Skeletal muscle satellite cell (primary cell): ENCODE measurements around the gene ZBTB24. TPM values are rescaled to one million over a fixed set of nuclear protein-coding genes. Genes with fewer than 3 reads are reported as not detected.
"Not testable (repeated sequence)": the region's sequence is repeated elsewhere in the genome, so short reads cannot be mapped to it uniquely, and the experiment has no call there.

Experiments
- H3K27me3 ChIP-seq: 2 replicates; pipeline ENCODE4 v1.7.0; 2013; ENCODE audit warnings: low read length; ENCODE audit not compliant: control insufficient read depth, insufficient read depth
- H3K36me3 ChIP-seq: 2 replicates; pipeline ENCODE4 v1.7.0; 2013; ENCODE audit warnings: mild to moderate bottlenecking, control low read depth, low read length; ENCODE audit not compliant: insufficient read depth
- H3K4me1 ChIP-seq: 2 replicates; pipeline ENCODE4 v1.7.0; 2013; ENCODE audit warnings: low read length; ENCODE audit not compliant: control insufficient read depth, insufficient read depth
- H3K4me2 ChIP-seq: 2 replicates; pipeline ENCODE4 v1.7.0; 2013; ENCODE audit warnings: mild to moderate bottlenecking, low read length
- H3K4me3 ChIP-seq: 2 replicates; pipeline ENCODE4 v1.7.0; 2013; ENCODE audit warnings: low read length
- H3K9ac ChIP-seq: 2 replicates; pipeline ENCODE4 v1.7.0; 2013; ENCODE audit warnings: mild to moderate bottlenecking, low read depth, low read length, moderate library complexity
- H3K9me3 ChIP-seq: replicated peaks from 2 replicates; pipeline ENCODE4 v1.7.0; 2013; ENCODE audit warnings: mild to moderate bottlenecking, control low read depth, low read length
- total RNA-seq: library from RNA; depleted of rRNA; stranded (reverse); fragments of >200 nt; gene quantifications from 2 replicates; pipeline ENCODE4 v1.2.3, GENCODE V29; 2012; rRNA removed

The ZBTB24 gene
- 7.4 TPM in 2 replicates for total RNA-seq

DNA sequence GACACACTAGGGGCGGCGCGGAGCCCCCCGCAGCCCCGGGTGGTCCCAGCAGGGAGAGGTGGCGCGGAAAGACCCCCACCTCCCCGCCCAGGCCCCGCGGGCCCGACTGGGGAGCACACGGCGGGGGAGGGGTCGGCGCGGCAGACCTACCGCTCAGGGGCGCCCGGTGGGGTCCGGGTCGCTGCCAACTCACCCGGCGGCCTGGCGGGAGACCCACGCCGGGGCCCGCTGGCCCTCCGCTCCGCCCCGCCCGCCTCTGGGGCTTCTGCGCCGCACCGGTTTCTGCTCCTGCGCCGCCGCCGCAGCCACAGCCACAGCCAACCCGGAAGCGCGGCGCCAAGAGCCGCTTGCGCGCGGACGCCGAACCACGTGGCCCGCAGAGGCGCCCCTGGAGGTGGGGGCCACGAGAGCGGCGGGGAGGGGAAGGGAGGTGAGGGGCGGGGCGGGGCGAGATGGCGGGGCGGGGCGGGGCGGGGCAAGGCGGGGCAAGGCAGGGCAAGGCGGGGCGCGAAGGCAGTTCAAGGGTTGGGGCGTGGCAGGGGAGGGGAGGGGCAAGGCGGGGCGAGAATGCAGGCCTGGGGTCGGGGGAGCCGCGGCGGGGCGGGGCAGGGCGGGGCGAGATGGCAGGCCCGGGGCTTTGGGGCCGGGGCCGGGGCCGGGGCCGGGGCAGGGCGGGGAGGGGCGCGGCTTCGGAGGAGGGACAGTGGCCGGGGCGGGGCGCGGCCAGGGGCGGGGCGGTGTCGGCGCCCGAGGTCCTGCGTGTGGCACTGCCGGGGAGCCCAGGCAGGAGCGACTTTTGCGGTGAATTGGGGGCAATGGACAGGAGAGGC is at the start of gene ZBTB24:
Gene ZBTB24 (minus strand): TSS at position 315 of the 830 bp plus-strand sequence. CDS start 1,193 bp downstream, outside the sequence.
- Histone ChIP-seq H3K27me3 (no peaks in the 10 kb centered on the region), H3K36me3 (peaks cover 24% of the 10 kb centered on the region), H3K4me1 (peaks cover 25% of the 10 kb centered on the region), H3K9me3 (no peaks in the 10 kb centered on the region), H3K4me3 (peak within 1 kb of the TSS; percentile 87), H3K9ac (peak within 1 kb of the TSS; percentile 92), H3K4me2 (peak within 1 kb of the TSS; percentile 99)

DNA sequence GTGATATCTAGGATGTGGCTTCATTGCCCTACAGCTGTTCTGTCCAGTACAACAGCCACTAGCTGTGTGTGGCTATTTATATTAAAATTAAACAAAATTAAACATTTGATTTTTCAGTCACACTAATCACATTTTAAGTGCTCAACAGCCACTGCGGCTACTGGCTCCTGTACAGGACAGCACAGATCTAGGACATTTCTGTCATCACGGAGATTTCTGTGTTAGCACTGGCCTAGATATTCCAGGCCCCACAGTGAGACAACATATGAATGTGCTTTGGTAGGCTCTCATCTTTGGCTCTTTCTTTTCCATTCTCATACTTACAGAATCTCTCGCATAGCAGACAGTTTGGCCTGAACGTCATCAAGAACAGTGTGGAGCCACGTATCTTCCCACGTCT is 48.4 kb upstream of the ZBTB24 start:
- no peaks in the 10 kb centered on the region for H3K4me1 ChIP-seq
- no peak overlapping the region for H3K9ac ChIP-seq
- no peak overlapping the region for H3K4me2 ChIP-seq
- no peaks in the 10 kb centered on the region for H3K27me3 ChIP-seq
- H3K36me3 ChIP-seq, result no peaks in the 10 kb centered on the region
- no peaks in the 10 kb centered on the region for H3K9me3 ChIP-seq
- H3K4me3 ChIP-seq, result no peak overlapping the region

DNA sequence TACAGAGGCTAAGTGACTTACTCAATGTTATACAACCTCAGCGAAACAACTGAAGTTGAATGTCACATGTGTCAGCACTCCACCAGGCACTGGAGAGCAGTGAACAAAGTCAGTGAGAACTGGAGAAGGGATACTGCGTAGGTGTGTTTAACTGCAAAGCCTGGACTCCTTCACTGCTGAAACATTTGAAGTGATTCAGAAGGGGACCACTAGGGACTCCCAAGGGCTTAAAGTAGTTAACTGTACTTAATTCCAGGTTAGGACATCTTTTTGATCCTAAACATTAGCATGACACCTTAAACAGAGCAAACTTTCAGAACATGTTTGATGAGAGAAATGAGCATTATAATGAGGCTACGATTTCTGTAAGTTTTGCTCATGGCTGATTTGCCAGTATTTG is 45.0 kb upstream of the ZBTB24 start:
- no peak overlapping the region for H3K9ac ChIP-seq
- H3K4me2 ChIP-seq, result no peak overlapping the region
- no peaks in the 10 kb centered on the region for H3K27me3 ChIP-seq
- no peak overlapping the region for H3K4me3 ChIP-seq
- H3K36me3 ChIP-seq, result no peaks in the 10 kb centered on the region
- peaks cover 7% of the 10 kb centered on the region for H3K4me1 ChIP-seq
- H3K9me3 ChIP-seq, result no peaks in the 10 kb centered on the region

DNA sequence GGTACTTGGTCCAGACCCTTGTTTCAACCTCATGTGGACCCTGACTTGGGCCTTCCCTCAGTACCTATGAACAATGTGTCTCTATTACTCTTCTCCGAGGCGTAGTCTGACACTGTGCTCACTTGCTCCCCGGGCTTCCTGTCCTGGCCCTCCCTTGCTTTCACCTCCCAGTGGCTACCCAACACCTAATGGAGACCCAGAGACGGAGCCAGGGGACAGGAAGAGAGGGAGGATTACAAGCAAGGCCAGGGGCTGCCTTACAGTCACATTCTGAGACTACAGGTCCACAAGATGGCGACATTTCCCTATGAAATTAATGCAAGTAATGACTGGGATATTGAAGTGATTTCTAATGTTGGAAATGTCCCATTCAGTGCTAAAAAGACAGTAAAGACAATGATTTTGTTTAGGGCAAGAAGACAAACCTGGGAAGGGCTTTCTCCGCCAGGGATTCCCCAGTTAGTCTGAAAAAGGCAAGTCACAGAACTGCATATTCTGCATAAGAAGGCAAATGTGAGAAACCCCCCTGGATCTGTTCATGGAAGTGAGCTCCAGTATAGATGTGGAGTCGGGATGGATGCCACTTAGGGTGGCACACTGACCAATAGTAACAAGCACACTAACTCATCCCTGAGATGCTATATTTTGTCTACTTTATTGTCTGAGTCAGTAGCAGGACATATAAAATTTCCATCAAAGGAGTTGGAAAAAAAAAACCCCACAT is 44.0 kb upstream of the ZBTB24 start:
- H3K9me3 ChIP-seq, result no peaks in the 10 kb centered on the region
- H3K27me3 ChIP-seq, result no peaks in the 10 kb centered on the region
- peaks cover 7% of the 10 kb centered on the region for H3K4me1 ChIP-seq
- no peak overlapping the region for H3K4me2 ChIP-seq
- H3K36me3 ChIP-seq, result no peaks in the 10 kb centered on the region
- H3K4me3 ChIP-seq, result no peak overlapping the region
- no peak overlapping the region for H3K9ac ChIP-seq

DNA sequence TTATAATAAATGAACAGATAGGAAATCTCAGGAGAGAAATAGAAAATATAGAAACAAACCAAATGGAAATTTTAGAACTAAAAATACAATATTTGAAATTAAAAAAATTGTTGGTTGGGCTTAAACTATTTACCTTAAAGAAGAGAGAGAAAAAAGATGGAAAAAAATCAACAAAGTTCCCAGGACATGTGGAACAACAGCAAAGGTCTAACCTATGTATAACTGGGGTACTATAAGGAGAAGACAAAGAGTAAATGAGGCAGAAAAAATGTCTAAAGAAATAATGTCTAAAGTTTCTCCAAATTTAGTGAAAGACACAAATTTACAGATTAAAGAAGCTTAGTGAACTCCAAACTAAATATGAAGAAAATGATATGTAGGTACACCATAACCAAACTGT is 41.1 kb upstream of the ZBTB24 start:
- no peak overlapping the region for H3K4me2 ChIP-seq
- H3K27me3 ChIP-seq, result no peaks in the 10 kb centered on the region
- no peak overlapping the region for H3K9ac ChIP-seq
- H3K9me3 ChIP-seq, result no peaks in the 10 kb centered on the region
- no peaks in the 10 kb centered on the region for H3K36me3 ChIP-seq
- no peak overlapping the region for H3K4me3 ChIP-seq
- peaks cover 7% of the 10 kb centered on the region for H3K4me1 ChIP-seq

DNA sequence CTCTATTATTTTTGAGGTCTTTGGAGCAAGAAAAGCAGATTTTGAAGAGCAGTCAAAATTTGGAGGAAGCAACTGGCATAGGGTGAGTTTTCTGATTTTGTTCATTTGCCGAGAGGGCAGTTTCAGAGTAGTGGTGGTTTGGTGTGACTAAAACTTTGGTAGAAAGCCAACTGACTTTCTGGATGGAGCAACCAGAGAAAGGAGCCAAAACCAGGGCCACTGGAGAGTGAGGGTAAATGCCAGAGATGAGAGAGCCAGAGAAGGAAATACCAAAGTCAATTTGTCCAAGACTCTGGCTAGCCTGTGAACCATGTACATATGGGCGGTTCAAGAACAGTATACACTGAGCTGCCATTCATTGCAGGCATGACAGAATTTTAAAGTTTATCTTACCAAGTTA is 40.5 kb upstream of the ZBTB24 start:
- Histone ChIP-seq H3K36me3 (no peaks in the 10 kb centered on the region), H3K4me2 (no peak overlapping the region), H3K9me3 (no peaks in the 10 kb centered on the region), H3K4me3 (no peak overlapping the region), H3K4me1 (peaks cover 7% of the 10 kb centered on the region), H3K9ac (no peak overlapping the region), H3K27me3 (no peaks in the 10 kb centered on the region)

DNA sequence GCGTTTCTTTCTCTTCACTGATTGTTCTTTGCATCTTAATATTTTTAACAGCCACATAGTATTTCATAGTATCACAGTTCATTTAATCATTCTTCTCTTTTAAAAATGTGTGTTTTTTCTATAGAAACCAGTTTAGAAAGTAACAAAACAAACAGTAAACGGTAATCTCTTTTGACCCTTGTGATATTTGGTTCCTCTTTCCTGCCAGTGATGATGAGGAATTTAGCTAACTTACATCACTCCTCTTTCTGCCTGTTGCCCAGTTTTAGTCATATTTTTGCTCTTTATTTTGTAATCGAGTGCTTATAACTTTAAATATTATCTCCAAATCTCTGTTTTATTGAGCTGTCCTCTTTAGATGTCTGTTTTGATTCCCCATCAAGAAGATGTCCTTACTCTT is 38.1 kb upstream of the ZBTB24 start:
- Histone ChIP-seq H3K4me2 (no peak overlapping the region), H3K9me3 (no peaks in the 10 kb centered on the region), H3K9ac (no peak overlapping the region), H3K27me3 (no peaks in the 10 kb centered on the region), H3K4me3 (no peak overlapping the region), H3K4me1 (peaks cover 7% of the 10 kb centered on the region), H3K36me3 (no peaks in the 10 kb centered on the region)

DNA sequence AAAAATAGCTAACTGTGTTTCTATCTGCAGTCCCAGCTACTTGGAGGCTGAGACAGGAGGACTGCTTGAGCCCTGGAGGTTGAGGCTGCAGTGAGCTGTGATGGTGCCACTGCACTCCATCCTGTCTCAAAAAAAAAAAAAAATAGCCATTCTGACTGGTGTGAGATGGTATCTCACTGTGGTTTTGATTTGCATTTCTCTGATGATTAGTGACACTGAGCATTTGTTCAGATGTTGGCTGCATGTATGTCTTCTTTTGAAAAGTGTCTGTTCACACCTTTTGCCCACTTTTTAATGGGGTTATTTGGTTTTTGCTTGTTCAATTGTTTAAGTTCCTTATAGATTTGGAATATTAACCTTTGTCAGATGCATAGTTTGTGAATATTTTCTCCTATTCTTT is 36.6 kb upstream of the ZBTB24 start:
- H3K36me3 ChIP-seq, result not testable (repeated sequence)

DNA sequence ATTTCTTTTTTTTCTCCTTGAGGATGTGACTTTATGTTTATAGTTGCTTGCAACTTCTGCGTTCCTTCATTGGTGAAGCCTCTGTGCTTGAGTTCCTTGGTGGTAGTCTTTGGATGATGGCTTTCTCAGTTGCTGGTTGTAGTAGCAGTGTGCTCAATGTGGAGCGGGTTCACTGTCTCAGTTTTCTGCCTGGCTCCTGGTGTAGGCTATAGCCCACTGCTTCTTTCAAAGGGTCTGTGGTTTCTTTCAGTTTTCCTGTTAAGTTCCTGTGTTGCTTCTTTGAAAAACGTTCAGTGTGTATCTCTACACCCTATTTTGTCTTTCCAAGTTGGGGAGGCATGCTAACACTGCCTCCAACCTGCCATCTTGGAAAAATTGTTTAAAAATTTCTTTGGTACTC is 33.9 kb upstream of the ZBTB24 start:
- H3K4me3 ChIP-seq, result no peak overlapping the region
- H3K27me3 ChIP-seq, result no peaks in the 10 kb centered on the region
- no peaks in the 10 kb centered on the region for H3K9me3 ChIP-seq
- H3K4me1 ChIP-seq, result no peaks in the 10 kb centered on the region
- H3K4me2 ChIP-seq, result no peak overlapping the region
- H3K9ac ChIP-seq, result no peak overlapping the region
- no peaks in the 10 kb centered on the region for H3K36me3 ChIP-seq

More for the DNA sequence above, 36.6 kb upstream of the ZBTB24 start:
- H3K27me3 ChIP-seq, H3K4me3 ChIP-seq, H3K9me3 ChIP-seq, H3K4me1 ChIP-seq, H3K9ac ChIP-seq, H3K4me2 ChIP-seq: not testable (repeated sequence)

DNA sequence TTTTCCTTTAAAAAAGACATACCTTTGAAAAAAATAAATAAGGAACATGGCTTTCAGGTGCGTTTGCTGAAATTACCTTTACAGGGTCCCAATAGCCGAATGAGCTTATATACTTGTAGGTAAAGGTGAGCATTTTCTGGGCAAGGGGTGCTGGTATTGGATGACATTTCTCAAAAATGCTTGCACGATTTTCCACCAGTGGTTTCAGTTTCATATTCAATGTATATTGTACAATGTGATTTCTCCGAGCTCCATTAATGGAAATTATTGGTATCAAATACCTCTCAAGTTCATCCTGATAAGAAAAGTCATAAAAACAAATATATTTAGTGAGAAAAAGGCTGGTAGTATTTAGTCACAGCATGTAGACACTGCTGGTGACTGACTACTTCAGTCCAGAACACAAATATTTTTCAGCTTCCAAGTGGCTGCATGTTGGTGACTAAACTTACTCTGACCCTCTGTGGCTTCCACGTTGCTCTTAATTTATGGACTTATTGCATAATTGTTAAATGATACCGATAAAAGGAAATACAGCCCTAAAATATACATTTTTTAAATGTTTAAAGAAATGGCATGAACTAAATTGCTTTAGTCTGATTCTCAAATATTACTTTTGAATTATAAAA is 32.9 kb upstream of the ZBTB24 start:
- Histone ChIP-seq H3K27me3 (no peaks in the 10 kb centered on the region), H3K9me3 (no peaks in the 10 kb centered on the region), H3K4me3 (no peak overlapping the region), H3K36me3 (no peaks in the 10 kb centered on the region), H3K4me2 (no peak overlapping the region), H3K4me1 (no peaks in the 10 kb centered on the region), H3K9ac (no peak overlapping the region)

DNA sequence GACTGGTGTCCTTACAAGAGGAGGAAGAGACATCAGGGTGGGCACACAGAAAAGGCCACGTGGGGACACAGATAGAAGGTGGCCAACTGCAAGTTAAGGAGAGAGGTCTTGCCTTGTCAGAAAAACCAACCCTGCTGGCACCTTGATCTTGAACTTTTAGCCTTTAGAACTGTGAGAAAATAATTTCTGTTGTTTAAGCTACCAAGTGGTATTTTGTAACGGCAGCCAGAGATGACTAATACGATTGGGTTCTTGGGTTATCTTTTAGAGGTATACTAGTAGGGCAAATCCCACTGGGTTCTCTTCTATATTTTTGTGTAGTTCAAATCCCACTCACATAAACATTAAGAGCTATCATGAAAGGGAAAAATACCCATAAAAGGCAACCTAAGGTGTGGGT is 31.9 kb upstream of the ZBTB24 start:
- Histone ChIP-seq H3K4me2 (no peak overlapping the region), H3K4me3 (no peak overlapping the region), H3K9me3 (no peaks in the 10 kb centered on the region)

More for the DNA sequence above, 31.9 kb upstream of the ZBTB24 start:
- Histone ChIP-seq H3K36me3 (no peaks in the 10 kb centered on the region), H3K4me1 (no peaks in the 10 kb centered on the region), H3K9ac (no peak overlapping the region), H3K27me3 (no peaks in the 10 kb centered on the region)
